ENCODE results near the gene SNAP25.

Gene SNAP25

DNA sequence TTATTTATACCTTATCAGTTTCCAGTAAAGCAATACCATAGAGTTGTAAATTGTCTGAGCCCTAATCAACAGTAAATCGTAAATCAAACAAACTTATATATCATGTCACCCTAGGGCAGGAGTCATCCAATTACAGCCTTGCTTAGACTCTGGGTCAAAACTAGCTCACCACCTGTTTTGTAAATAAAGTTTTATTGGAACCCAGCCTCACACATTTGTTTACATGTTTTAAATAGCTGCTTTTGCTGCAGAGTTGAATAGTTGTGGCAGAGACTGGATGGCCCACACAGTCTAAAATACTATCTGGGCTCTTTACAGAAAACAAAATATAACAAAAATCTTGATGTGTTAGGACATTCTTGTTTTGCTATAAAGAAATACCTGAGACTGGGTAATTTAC is 121.0 kb downstream of the SNAP25 start:
- TF ChIP-seq, protein P1, sequence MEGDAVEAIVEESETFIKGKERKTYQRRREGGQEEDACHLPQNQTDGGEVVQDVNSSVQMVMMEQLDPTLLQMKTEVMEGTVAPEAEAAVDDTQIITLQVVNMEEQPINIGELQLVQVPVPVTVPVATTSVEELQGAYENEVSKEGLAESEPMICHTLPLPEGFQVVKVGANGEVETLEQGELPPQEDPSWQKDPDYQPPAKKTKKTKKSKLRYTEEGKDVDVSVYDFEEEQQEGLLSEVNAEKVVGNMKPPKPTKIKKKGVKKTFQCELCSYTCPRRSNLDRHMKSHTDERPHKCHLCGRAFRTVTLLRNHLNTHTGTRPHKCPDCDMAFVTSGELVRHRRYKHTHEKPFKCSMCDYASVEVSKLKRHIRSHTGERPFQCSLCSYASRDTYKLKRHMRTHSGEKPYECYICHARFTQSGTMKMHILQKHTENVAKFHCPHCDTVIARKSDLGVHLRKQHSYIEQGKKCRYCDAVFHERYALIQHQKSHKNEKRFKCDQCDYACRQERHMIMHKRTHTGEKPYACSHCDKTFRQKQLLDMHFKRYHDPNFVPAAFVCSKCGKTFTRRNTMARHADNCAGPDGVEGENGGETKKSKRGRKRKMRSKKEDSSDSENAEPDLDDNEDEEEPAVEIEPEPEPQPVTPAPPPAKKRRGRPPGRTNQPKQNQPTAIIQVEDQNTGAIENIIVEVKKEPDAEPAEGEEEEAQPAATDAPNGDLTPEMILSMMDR (IDR thresholded peaks at IDR 0.05; ENCODE audit: low read depth, low read length, missing control alignments): no peak
- H3K4me3 ChIP-seq (ENCODE audit: low read depth, low read length): no peak overlapping the region
- no peak for DNase-seq (ENCODE audit: low read depth)

DNA sequence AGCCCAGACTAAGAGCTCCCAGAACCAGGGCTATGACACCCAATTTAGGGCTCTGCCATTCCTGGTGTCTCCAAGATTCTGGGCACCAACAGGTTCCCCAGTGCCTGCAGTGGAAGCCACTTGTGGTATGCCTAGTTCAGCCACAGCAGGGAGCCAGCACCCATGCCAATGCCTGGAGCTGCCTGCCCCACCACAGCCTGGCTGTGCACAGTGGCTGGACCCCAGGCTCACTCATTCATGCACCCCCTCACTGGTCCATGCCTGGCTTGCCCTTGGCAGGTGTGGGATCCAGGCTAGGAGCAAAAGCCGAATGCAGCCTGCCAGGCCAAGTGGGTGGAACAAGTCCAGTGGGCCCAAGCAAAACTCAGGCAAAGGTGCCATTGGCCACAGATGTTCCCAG is 123.5 kb downstream of the SNAP25 start:
- no peak overlapping the region for H3K4me3 ChIP-seq (ENCODE audit: low read depth, low read length)
- TF ChIP-seq, protein P1 (IDR thresholded peaks at IDR 0.05; ENCODE audit: low read depth, low read length, missing control alignments): no peak
- DNase-seq (ENCODE audit: low read depth): no peak

DNA sequence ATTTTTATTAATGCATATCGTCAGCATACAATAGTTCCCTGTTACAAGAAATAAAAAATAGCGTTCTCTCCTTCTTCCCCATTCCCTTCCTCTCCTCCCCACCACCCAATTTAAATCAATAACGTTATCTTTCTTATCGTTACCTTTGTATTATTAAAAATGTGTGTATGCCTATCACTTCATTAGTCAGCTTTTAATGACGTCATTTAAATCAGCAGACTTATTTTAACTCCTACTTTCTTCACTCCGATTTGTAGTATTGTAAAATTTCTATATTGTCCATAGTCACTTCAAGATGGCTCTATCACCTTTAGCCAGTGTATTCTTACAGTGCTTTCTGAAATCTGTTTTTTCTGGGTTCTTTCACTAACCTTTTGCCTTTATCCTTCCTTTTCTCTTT is 126.3 kb downstream of the SNAP25 start:
- DNase-seq (ENCODE audit: low read depth): no peak
- TF ChIP-seq, protein P1 (IDR thresholded peaks at IDR 0.05; ENCODE audit: low read depth, low read length, missing control alignments): no peak
- no peak overlapping the region for H3K4me3 ChIP-seq (ENCODE audit: low read depth, low read length)

DNA sequence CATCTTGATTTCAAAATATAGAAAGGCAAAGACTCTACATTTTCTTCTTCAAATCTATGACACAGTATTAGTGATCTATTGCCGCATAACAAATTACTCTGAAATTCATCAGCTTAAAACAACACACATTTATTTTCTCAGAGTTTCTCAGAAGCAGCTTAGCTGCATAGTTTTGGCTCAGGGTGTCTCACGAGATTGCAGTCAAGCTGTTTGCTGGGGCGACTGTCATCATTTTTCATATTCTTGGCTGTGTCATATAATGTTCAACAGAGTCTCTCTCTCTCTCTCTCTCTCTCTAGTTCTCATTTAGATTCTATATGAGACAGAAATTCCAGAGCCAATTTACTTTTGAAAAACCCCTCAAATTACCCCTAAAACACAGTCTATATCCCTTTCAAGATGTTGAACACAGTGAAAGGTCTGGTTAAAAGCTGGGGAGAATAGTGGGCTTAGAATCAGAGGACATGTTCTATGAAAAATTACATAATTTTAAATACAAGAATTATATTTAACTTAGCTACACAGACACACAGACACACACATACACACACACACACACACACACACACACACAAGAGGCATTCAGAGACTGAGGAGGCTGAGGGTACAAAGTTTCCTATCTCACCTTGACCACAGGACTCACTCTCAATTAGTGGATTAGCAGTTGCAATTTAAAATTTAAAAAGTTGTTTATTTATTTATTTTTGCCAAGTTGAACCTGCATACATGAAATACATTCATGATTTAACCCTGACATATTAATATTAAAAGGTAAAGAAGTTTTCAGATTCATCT is 128.7 kb downstream of the SNAP25 start:
- H3K4me3 ChIP-seq (ENCODE audit: low read depth, low read length): no peak overlapping the region
- no peak for DNase-seq (ENCODE audit: low read depth)
- TF ChIP-seq, protein P1 (IDR thresholded peaks at IDR 0.05; ENCODE audit: low read depth, low read length, missing control alignments): no peak

DNA sequence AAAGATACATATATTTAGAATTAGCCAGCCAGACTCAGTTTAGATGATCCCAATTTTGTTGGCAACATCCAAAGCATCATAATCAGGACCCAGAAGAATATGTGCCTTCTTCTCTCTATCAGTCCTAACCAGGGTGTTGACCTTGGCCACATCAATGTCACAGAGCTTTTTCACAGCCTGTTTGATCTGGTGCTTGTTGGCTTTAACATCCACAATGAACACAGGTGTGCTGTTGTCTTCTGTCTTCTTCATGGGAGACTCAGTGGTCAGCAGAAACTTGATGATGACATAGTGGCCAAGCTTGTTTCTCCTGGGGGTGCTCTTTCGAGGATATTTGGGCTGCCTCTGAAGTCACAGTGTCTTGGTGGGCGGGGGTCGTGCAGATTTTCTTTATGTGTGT is 130.5 kb downstream of the SNAP25 start:
- H3K4me3 ChIP-seq (ENCODE audit: low read depth, low read length): no peak overlapping the region
- no peak for DNase-seq (ENCODE audit: low read depth)
- TF ChIP-seq, protein P1 (IDR thresholded peaks at IDR 0.05; ENCODE audit: low read depth, low read length, missing control alignments): no peak

DNA sequence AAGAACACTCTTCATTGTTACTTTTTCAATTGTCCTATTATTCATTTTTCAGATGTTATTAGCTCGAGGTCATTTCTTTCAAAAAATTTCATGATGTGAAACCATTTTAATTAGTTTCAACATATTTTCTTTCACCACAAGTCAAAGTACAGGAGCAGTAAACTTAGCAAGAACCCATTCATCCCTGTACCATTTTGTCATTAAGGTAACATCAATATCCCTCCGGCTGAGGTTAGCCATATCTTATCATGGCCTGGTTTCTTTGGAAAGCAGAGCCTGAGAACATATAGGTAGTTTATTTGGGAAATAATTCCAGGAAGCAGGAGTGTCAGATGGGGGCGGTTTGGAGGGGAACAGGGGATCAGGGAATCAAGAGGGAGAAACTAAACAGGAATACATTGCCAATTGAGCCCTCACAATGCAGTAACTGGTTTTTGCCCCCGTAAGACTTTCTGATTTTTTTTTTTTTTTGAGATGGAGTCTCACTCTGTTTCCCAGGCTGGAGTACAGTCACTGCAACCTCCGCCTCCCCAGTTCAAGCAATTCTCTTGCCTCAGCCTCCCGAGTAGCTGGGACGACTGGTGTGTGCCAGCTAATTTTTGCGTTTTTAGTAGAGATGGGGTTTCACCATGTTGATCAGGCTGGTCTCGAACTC is 131.7 kb downstream of the SNAP25 start:
- no peak for DNase-seq (ENCODE audit: low read depth)
- no peak overlapping the region for H3K4me3 ChIP-seq (ENCODE audit: low read depth, low read length)
- TF ChIP-seq, protein P1 (IDR thresholded peaks at IDR 0.05; ENCODE audit: low read depth, low read length, missing control alignments): no peak

Measured in GM12864 (cell line).